Measurements from ENCODE around the gene PDE6B. TPM values are rescaled to one million over a fixed set of nuclear protein-coding genes. Genes with fewer than 3 reads are reported as not detected.
A peak's percentile ranks its signal among the peaks of the same experiment; 100 is the strongest.

The PDE6B gene
- total and polyA plus RNA-seq, 2 of the 13 experiments (the other 11 are each of a cell fraction or from before 2014, with no cell fraction given): 0.38 to 0.40 TPM

- no peak for TF ChIP-seq ZNF674 (CRISPR knock-in tag; IDR thresholded peaks at IDR 0.05; ENCODE audit: low read depth)
- TF ChIP-seq SOX5 (CRISPR knock-in tag; IDR thresholded peaks at IDR 0.05; ENCODE audit: borderline replicate concordance): peak; percentile 87
- TF ChIP-seq ZNF296 (CRISPR knock-in tag; conservative IDR thresholded peaks at IDR 0.05): no peak
- no peak for TF ChIP-seq MTF2 (CRISPR knock-in tag; IDR thresholded peaks at IDR 0.05; ENCODE audit: borderline replicate concordance)
- peak; percentile 62; the same call in 1 of the 2 replicates for TF ChIP-seq FOXO1 (CRISPR knock-in tag; IDR thresholded peaks at IDR 0.05)
- TF ChIP-seq CC2D1A (CRISPR knock-in tag; IDR thresholded peaks at IDR 0.05): no peak
- TF ChIP-seq, protein P1, sequence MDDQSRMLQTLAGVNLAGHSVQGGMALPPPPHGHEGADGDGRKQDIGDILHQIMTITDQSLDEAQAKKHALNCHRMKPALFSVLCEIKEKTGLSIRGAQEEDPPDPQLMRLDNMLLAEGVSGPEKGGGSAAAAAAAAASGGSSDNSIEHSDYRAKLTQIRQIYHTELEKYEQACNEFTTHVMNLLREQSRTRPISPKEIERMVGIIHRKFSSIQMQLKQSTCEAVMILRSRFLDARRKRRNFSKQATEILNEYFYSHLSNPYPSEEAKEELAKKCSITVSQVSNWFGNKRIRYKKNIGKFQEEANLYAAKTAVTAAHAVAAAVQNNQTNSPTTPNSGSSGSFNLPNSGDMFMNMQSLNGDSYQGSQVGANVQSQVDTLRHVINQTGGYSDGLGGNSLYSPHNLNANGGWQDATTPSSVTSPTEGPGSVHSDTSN (CRISPR knock-in tag; IDR thresholded peaks at IDR 0.05; ENCODE audit: borderline replicate concordance): no peak
- no peak for TF ChIP-seq ZFYVE20 (CRISPR knock-in tag; IDR thresholded peaks at IDR 0.05; ENCODE audit: borderline replicate concordance, low read depth)
- TF ChIP-seq, protein P2, sequence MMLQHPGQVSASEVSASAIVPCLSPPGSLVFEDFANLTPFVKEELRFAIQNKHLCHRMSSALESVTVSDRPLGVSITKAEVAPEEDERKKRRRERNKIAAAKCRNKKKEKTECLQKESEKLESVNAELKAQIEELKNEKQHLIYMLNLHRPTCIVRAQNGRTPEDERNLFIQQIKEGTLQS (CRISPR knock-in tag; IDR thresholded peaks at IDR 0.05): no peak
- TF ChIP-seq AHDC1 (CRISPR knock-in tag; IDR thresholded peaks at IDR 0.05; ENCODE audit: borderline replicate concordance): peak; percentile 50; the same call in 1 of the 2 replicates
- no peak for TF ChIP-seq ZBTB2 (CRISPR knock-in tag; IDR thresholded peaks at IDR 0.05; ENCODE audit: low read depth)
- no peak for TF ChIP-seq HOXA5 (CRISPR knock-in tag; IDR thresholded peaks at IDR 0.05)
- TF ChIP-seq ZKSCAN1 (IDR thresholded peaks at IDR 0.05; ENCODE audit: low read length): no peak
- no peak for TF ChIP-seq MED13 (CRISPR knock-in tag; IDR thresholded peaks at IDR 0.05)
- TF ChIP-seq ZBTB25 (CRISPR knock-in tag; IDR thresholded peaks at IDR 0.05): peak; percentile 53; the same call in 1 of the 2 replicates
- TF ChIP-seq HMG20B (CRISPR knock-in tag; conservative IDR thresholded peaks at IDR 0.05): peak; percentile 40; the same call in 1 of the 2 replicates
- TF ChIP-seq ZNF572 (CRISPR knock-in tag; IDR thresholded peaks at IDR 0.05): peak; percentile 59; the same call in 1 of the 2 replicates
- TF ChIP-seq TAF15 (IDR thresholded peaks at IDR 0.05; ENCODE audit: low read depth, low read length, poor library complexity, severe bottlenecking): no peak
Observed at GRCh38 chr4:692771-693554, 67.6 kb downstream of the PDE6B start (continued).
